Cardiac fibroblast (primary cell): Measurements from ENCODE around the gene TENT4B.
A peak's percentile ranks its signal among the peaks of the same experiment; 100 is the strongest.

Source experiments
- DNase-seq, 2 donors: peaks; one replicate each; pipeline versions ENCODE4 v3.0.0 to v3.0.0-alpha.2; 2010; ENCODE audit warnings: low read depth in 2 of 2
- H3K4me3 ChIP-seq, 2 donors: replicated peaks in 1 of 2; 1 replicate in 1 of 2; 2 replicates in 1 of 2; pipeline ENCODE4 v1.5.1; 2011; ENCODE audit warnings: low read depth in 2 of 2, low read length in 2 of 2, mild to moderate bottlenecking in 2 of 2, moderate library complexity in 1 of 2
- CTCF ChIP-seq: IDR thresholded peaks from one replicate; pipeline ENCODE4 v1.5.1; 2011; ENCODE audit warnings: low read depth, mild to moderate bottlenecking, low read length, inconsistent platforms

The TENT4B gene

GRCh38 chr16:50259334-50260205 lies 106.5 kb downstream of the TENT4B start:
- peak; percentile 55 to 59 for DNase-seq
- TF ChIP-seq CTCF, result no peak
- H3K4me3 ChIP-seq, result no peak overlapping the region

DNA sequence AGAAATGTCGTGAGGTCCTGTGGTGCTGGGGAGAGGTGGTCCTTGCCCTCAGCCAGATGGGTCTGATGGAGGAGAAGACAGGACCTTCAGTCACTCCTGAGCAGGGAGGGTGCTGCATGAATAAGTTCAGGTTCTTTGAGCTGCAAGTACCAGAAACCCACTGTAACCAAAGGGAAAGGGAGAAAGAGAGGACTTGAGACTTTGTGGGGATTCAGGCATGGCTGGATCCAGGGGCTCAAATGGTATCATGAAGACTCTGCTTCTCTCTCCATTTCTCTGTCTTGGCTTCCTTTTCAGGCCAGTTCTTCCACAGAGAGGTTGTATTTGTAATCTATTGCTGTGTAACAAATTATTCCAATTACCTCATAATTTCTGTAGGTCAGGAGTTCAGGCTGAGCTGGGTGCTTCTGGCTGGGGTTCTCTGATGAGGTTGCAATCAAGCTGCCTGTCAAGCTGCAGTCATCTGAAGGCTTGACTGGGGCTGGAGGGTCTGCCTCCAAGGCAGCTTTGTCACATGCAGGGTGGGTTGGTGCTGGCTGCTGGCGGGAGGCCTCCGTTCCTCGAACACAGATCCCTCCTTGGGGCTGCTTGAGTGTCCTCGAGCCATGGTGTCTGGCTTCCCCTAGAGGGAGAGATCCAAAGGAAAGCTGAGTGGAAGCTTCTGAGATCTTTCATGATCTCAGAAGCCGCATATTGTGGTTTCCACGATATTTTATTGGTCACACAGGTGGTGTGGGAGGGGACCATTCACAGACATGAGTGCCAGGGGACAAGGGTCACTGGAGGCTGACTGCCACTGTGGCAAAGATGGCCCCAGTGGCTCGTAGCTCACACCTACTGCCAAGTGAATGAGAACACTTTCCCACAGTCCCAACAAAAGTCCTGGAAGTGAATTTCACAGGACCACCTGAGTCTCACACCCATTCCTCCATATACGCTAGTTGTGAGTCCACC lies 107.4 kb downstream of the TENT4B start:
- TF ChIP-seq CTCF, result no peak
- DNase-seq, result no peak
- no peak overlapping the region for H3K4me3 ChIP-seq

GRCh38 chr16:50261160-50261706 lies 108.1 kb downstream of the TENT4B start:
- no peak overlapping the region for H3K4me3 ChIP-seq
- TF ChIP-seq CTCF, result no peak
- no peak for DNase-seq

- H3K4me3 ChIP-seq, result no peak overlapping the region
- no peak for DNase-seq
- TF ChIP-seq CTCF, result no peak
These were observed 108.7 kb downstream of the TENT4B start for GRCh38 chr16:50261707-50262235.

GRCh38 chr16:50263060-50263909 lies 110.2 kb downstream of the TENT4B start:
- H3K4me3 ChIP-seq, result no peak overlapping the region
- no peak for TF ChIP-seq CTCF
- DNase-seq, result no peak
